Measurements from ENCODE around the gene LRMDA.

DNA sequence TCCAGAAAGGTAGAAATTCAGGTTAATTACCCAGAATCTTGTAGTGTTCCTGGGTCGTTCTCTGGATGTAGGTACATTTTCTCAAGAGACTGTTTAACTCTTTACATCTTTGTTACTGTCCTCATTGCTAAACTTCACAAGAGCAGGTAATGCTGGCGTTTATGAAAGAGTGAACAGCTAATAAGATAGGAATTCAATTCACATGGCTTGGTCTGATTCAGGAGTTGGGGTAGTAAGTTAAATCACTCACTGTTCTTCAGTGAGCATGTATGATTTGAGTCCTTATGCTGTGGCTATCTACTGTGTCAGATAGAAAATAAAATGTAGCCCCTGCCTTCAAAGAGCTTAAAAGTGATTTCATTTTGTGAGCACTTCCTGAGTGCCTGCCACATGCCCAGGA lies 480.0 kb downstream of the LRMDA start:
- TF ChIP-seq, protein P1, sequence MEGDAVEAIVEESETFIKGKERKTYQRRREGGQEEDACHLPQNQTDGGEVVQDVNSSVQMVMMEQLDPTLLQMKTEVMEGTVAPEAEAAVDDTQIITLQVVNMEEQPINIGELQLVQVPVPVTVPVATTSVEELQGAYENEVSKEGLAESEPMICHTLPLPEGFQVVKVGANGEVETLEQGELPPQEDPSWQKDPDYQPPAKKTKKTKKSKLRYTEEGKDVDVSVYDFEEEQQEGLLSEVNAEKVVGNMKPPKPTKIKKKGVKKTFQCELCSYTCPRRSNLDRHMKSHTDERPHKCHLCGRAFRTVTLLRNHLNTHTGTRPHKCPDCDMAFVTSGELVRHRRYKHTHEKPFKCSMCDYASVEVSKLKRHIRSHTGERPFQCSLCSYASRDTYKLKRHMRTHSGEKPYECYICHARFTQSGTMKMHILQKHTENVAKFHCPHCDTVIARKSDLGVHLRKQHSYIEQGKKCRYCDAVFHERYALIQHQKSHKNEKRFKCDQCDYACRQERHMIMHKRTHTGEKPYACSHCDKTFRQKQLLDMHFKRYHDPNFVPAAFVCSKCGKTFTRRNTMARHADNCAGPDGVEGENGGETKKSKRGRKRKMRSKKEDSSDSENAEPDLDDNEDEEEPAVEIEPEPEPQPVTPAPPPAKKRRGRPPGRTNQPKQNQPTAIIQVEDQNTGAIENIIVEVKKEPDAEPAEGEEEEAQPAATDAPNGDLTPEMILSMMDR (IDR thresholded peaks at IDR 0.05) = no peak
- TF ChIP-seq POLR2A (IDR thresholded peaks at IDR 0.05) (no peak), EP300 (IDR thresholded peaks at IDR 0.05; ENCODE audit: low read depth) (no peak)

Measured in transverse colon (tissue), 3 donors.